ENCODE measurements around the gene PODXL.
A peak's percentile ranks its signal among the peaks of the same experiment; 100 is the strongest.

The PODXL gene

GRCh38 chr7:131568510-131568909 lies 12.1 kb upstream of the PODXL start:
- DNase-seq (ENCODE audit: extremely low read depth, low read depth) = no peak
- no peak overlapping the region for H3K4me3 ChIP-seq (replicated peaks; ENCODE audit: low read depth, low read length)
- TF ChIP-seq CTCF (IDR thresholded peaks at IDR 0.05; ENCODE audit: low read depth, low read length, missing control alignments) = no peak

DNA sequence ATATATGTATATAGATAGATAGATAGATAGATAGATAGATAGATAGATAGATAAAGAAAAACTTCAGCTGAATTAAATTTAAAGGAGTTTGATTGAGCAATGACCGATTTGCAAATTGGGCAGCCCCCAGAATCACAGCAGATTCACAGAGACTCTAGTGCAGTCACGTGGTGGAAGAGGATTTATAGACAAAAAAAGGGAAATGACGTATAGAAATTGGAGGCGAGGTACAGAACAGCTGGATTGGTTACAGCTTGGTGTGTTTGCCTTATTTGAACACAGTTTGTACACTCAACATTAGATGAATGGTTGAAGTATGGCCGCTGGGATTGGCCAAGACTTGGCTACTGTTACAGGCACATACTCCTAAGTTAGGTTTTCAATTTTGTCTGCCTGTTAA lies 8.2 kb upstream of the PODXL start:
- no peak for DNase-seq (ENCODE audit: extremely low read depth, low read depth)
- H3K4me3 ChIP-seq (replicated peaks; ENCODE audit: low read depth, low read length) = no peak overlapping the region
- TF ChIP-seq CTCF (IDR thresholded peaks at IDR 0.05; ENCODE audit: low read depth, low read length, missing control alignments) = no peak

DNA sequence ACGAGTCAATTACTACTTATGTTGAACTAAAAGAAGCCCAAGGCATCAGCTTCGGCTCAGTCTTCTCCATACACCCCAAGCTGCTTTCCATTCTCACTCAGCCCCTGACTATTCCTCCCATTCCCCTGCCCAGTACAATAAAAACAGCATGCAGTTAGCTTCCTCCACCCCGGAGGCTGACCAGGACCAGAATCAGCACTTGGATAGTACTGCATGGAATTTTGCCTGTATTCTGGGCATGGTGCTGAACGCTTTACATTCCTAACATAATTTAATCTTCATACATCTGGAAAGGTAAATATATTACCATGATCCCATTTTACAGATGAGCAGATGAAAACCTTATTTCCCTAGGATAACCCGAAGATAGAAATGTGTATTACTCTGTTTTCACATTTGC lies 7.5 kb upstream of the PODXL start:
- DNase-seq (ENCODE audit: extremely low read depth, low read depth) = no peak
- TF ChIP-seq CTCF (IDR thresholded peaks at IDR 0.05; ENCODE audit: low read depth, low read length, missing control alignments) = no peak

DNA sequence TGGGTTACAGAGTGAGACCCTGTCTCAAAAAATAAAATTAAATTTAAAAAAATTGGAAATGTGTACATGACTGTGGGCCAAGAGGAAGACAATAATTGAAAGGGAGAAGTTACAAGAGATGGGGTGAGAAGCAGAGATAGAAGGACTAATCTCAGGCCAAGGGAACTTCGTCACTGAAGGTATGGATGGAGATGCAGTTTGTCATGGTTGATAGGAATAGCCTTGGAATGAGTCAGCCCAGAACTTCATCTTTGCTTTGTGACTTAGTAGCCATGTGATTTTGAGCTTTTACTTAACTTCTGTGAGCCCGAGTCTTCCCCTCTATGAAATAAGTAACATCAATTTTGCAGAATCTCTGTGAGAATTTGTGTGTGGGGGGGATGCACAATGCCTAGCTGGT lies 6.5 kb upstream of the PODXL start:
- no peak for DNase-seq (ENCODE audit: extremely low read depth, low read depth)
- H3K4me3 ChIP-seq (replicated peaks; ENCODE audit: low read depth, low read length) = no peak overlapping the region
- TF ChIP-seq CTCF (IDR thresholded peaks at IDR 0.05; ENCODE audit: low read depth, low read length, missing control alignments) = no peak

More for the DNA sequence above, 7.5 kb upstream of the PODXL start:
- H3K4me3 ChIP-seq (replicated peaks; ENCODE audit: low read depth, low read length) = no peak overlapping the region

DNA sequence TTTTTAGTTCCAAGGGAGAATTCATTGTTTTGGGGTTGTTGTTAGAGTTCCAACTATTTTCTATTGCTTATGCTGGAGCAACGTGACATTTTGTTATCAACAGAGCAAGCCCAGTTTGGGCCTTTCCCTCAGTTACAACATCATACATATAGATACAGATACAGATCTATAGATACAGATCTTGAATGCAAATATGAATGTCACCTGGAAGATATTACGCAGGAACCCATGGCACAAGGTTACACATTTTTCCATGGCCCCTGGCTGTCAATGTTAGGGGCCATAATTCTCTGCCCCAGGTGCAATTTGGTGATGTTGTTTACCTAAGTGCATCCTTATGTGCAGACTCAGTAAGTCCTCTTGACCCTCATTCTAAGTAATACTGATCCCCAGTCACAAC lies 3.6 kb upstream of the PODXL start:
- H3K4me3 ChIP-seq (replicated peaks; ENCODE audit: low read depth, low read length) = no peak overlapping the region
- no peak for DNase-seq (ENCODE audit: extremely low read depth, low read depth)
- no peak for TF ChIP-seq CTCF (IDR thresholded peaks at IDR 0.05; ENCODE audit: low read depth, low read length, missing control alignments)

GRCh38 chr7:131557652-131558385 lies 1.4 kb upstream of the PODXL start:
- H3K4me3 ChIP-seq (replicated peaks; ENCODE audit: low read depth, low read length) = 0 out of 2 replicates have a peak overlapping the region, but pooled peaks have one; percentile 14
- TF ChIP-seq CTCF (IDR thresholded peaks at IDR 0.05; ENCODE audit: low read depth, low read length, missing control alignments) = no peak
- DNase-seq (ENCODE audit: extremely low read depth, low read depth) = no peak

Data from HFF-Myc (cell line).